Spleen (tissue), 11 donors: Measurements from ENCODE around the gene SLC28A1. TPM values are rescaled to one million over a fixed set of nuclear protein-coding genes. Genes with fewer than 3 reads are reported as not detected.
A peak's percentile ranks its signal among the peaks of the same experiment; 100 is the strongest.

Source experiments
- DNase-seq: peaks from one replicate; pipeline ENCODE4 v3.0.0-alpha.2; 2020
- H3K27ac ChIP-seq, 8 donors: fragments of 200-600 bp; sonication (generic) in 7 of 8; 1 replicate in 4 of 8; 2 replicates in 4 of 8; pipeline versions ENCODE4 v1.5.0 to v1.8.0; 2016 to 2021; ENCODE audit warnings: inconsistent platforms in 4 of 8, mild to moderate bottlenecking in 4 of 8, moderate library complexity in 1 of 8
- H3K27me3 ChIP-seq, 7 donors: fragments of 200-600 bp; sonication (generic) in 6 of 7; replicated peaks in 1 of 7; 1 replicate in 4 of 7; 2 replicates in 3 of 7; pipeline versions ENCODE4 v1.5.0 to v1.8.0; 2016 to 2021; ENCODE audit warnings: inconsistent platforms in 3 of 7, mild to moderate bottlenecking in 1 of 7
- H3K36me3 ChIP-seq, 6 donors: fragments of 200-600 bp; sonication (generic) in 5 of 6; 1 replicate in 4 of 6; 2 replicates in 2 of 6; pipeline versions ENCODE4 v1.5.0 to v1.8.0; 2016 to 2021; ENCODE audit warnings: inconsistent platforms in 2 of 6
- H3K4me1 ChIP-seq, 6 donors: fragments of 200-600 bp; sonication (generic) in 5 of 6; 1 replicate in 3 of 6; 2 replicates in 3 of 6; pipeline versions ENCODE4 v1.5.0 to v1.8.0; 2016 to 2021; ENCODE audit warnings: inconsistent platforms in 3 of 6
- H3K4me3 ChIP-seq, 8 donors: fragments of 200-600 bp; sonication (generic) in 7 of 8; 1 replicate in 4 of 8; 2 replicates in 4 of 8; pipeline versions ENCODE4 v1.5.0 to v1.8.0; 2016 to 2021; ENCODE audit warnings: inconsistent platforms in 4 of 8, mild to moderate bottlenecking in 4 of 8, moderate library complexity in 2 of 8
- H3K9me3 ChIP-seq, 8 donors: fragments of 200-600 bp; sonication (generic) in 7 of 8; 1 replicate in 4 of 8; 2 replicates in 4 of 8; pipeline versions ENCODE4 v1.5.0 to v1.8.0; 2016 to 2021; ENCODE audit warnings: inconsistent platforms in 4 of 8
- POLR2A ChIP-seq, 3 donors: fragments of 450-650 bp; IDR thresholded peaks; one replicate each; pipeline ENCODE4 v1.5.1; 2017; ENCODE audit warnings: antibody characterized with exemption in 3 of 3, mild to moderate bottlenecking in 1 of 3
- POLR2AphosphoS5 ChIP-seq, 3 donors: sonication (generic); formaldehyde crosslinking; IDR thresholded peaks; one replicate each; pipeline ENCODE4 v1.5.1; 2017; ENCODE audit warnings: antibody characterized with exemption in 3 of 3
- WGBS, 5 donors: extraction: QIAGEN DNeasy Blood & Tissue Kit in 3 of 5; methylation state at CpG; one replicate each; pipeline versions ENCODE4 v1.1.5 to v1.1.7; 2013 to 2018; 5-methylcytosine and 5-hydroxymethylcytosine counted together
- intact Hi-C: fragments of 100-400 bp; cut with DNase I; formaldehyde crosslinking; loops from one replicate; pipeline ENCODE4 v1.15.0; 2023; ENCODE audit warnings: low total_unique reads
- polyA plus RNA-seq, 3 donors: library from polyadenylated mRNA; stranded (reverse); fragments of 200-250 nt; gene quantifications; one replicate each; pipeline ENCODE4 v1.2.1, GENCODE V29; 2013
- total RNA-seq, 7 donors: library from RNA; depleted of rRNA in 3 of 7; stranded (reverse); fragments of >200 nt in 3 of 7; fragmentation: NEBNext Ultra II Directional in 4 of 7; extraction: Animal tissue kit (Norgen Biotek cat#: 25700) in 4 of 7; gene quantifications; one replicate each; pipeline versions ENCODE4 v1.1.0 to v1.2.1, GENCODE V29; 2016 to 2021
- TF ChIP-seq, protein P1 (sequence below), 11 experiments: fragments of 200-600 bp in 7 of 11; fragments of 450-650 bp in 4 of 11; sonication (generic) in 4 of 11; IDR thresholded peaks in 8 of 11; conservative IDR thresholded peaks in 3 of 11; 1 replicate in 7 of 11; 2 replicates in 4 of 11; pipeline versions ENCODE4 v1.4.0 to v1.8.0; 2016 to 2021; ENCODE audit warnings: antibody characterized with exemption in 11 of 11, inconsistent platforms in 4 of 11, mild to moderate bottlenecking in 1 of 11
- donor health status: healthy with polysubstance abuse.
- donor health status: DM: no; HTN: no; CAD: no; lungs with moderate emphysema.
- donor health status: DM: no; HTN: no; CAD: no.
- donor health status: Bipolar disorder and iron deficiency.
- donor health status: healthy.
- donor health status: DM: no; HTN: no; CAD: no.
- donor health status: DM: yes; HTN: yes; CAD: no.

SLC28A1 gene
- total and polyA plus RNA-seq, 10 donors = 0.10 to 0.29 (median 0.16) TPM; not detected in 7

DNA sequence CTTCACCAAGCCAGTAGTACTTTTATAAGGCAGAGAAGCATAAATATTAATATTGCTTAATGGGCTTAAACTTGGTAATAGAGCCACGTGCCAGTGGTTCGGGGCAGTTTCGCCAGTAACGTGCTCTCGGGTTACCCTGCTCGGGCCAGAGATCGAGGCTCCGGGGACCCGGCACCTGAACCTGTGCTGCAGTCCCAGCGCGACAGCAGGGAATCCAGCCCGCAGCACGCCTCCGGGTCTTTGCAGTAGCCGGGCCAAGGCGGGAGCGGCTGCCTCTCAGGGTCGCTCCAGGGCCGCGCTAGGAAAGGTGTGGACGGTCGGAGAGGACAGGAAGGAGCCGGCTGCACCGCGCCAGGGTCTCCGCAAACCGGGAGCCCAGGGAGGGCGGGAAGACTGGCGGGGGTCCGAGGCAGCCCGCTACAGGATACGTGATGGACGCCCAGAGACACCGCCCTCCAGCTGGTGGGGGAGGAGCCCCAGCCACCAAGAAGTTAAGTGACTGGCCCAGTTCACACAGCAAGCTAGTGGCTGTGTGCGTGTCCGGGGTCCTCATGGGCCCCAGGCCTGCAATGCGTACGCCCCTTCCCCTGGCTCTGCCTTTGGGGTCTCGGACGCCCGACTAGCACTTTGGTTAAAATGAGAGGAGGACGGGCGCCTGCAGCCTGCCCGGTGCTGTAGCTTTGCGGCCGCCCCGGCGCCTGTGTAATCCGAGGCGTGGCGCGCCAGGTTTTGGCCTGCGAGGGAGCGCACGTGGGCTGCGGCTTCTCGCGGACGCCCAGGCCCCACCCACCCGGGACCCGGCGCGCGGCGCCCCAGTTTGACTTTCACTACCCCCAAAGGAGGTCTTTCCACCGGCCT is 96.0 kb downstream of the SLC28A1 start:
- Histone ChIP-seq H3K4me1 (peaks cover 5 to 52% (median 42%) of the 10 kb centered on the region in 6 donors), H3K27me3 (peaks cover 0 to 8% (median 0%) of the 10 kb centered on the region in 7 donors), H3K36me3 (no peaks in the 10 kb centered on the region), H3K9me3 (no peaks in the 10 kb centered on the region), H3K27ac (peak overlapping the region; percentile 89 to 97 (median 94)), H3K4me3 (peak overlapping the region; percentile 61 to 99 (median 88))
- intact Hi-C loops = no loop called here
- TF ChIP-seq POLR2AphosphoS5 (IDR thresholded peaks at IDR 0.05) (peak; percentile 68 to 84 (median 83)), POLR2A (IDR thresholded peaks at IDR 0.05) (peak in 1 of 3 donors; percentile 49)
- TF ChIP-seq, protein P1, sequence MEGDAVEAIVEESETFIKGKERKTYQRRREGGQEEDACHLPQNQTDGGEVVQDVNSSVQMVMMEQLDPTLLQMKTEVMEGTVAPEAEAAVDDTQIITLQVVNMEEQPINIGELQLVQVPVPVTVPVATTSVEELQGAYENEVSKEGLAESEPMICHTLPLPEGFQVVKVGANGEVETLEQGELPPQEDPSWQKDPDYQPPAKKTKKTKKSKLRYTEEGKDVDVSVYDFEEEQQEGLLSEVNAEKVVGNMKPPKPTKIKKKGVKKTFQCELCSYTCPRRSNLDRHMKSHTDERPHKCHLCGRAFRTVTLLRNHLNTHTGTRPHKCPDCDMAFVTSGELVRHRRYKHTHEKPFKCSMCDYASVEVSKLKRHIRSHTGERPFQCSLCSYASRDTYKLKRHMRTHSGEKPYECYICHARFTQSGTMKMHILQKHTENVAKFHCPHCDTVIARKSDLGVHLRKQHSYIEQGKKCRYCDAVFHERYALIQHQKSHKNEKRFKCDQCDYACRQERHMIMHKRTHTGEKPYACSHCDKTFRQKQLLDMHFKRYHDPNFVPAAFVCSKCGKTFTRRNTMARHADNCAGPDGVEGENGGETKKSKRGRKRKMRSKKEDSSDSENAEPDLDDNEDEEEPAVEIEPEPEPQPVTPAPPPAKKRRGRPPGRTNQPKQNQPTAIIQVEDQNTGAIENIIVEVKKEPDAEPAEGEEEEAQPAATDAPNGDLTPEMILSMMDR (IDR thresholded peaks at IDR 0.05 in 8 of 11, conservative IDR thresholded peaks at IDR 0.05 in 3 of 11) = peak in 3 of 11 experiments; percentile 4 to 18 (median 13)
- 0 to 1% (median 0%) methylated on average over 53 to 66 of the region's 66 CpGs for WGBS, 5 donors
- DNase-seq = peak; percentile 97

DNA sequence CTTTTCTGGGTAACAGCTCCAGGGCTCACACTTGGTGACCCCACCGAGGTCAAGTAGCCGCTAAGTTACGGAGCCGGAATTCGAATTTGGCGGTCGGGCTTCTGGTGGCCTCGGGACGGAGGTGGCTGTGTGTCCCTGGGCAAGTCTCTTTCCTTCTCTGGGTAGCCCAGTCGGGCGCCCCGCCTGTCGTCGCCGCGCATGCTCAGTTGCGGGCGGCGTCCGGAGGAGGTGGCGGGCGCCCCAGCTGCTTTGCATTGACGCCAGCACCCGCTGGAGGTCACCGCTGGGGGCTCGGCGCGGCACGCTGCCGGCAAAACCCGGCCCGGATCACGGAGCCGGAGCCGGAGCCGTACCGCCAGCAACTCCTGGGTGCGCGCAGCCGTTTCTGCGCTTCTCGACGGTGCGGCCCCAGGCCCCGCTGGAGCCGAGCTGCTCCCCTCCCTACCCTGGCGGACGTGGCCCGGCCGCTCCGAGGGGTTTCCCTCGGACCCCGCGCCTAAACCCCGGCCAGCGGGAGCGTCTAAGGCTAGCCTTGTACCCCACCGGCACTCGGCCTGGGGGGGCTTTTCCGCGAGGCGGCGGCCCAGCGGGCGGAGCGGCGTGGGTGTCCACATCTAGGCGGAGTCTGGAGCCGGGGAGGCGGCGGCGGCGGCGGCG is 96.7 kb downstream of the SLC28A1 start:
- Histone ChIP-seq H3K9me3 (no peaks in the 10 kb centered on the region), H3K4me3 (peak overlapping the region; percentile 61 to 99 (median 88)), H3K27me3 (peaks cover 0 to 8% (median 0%) of the 10 kb centered on the region in 7 donors), H3K4me1 (peaks cover 5 to 60% (median 43%) of the 10 kb centered on the region in 6 donors), H3K36me3 (no peaks in the 10 kb centered on the region), H3K27ac (peak overlapping the region; percentile 89 to 97 (median 94))
- TF ChIP-seq POLR2AphosphoS5 (IDR thresholded peaks at IDR 0.05) (peak; percentile 70 to 90 (median 84)), POLR2A (IDR thresholded peaks at IDR 0.05) (peak in 2 of 3 donors; percentile 5 to 83)
- TF ChIP-seq, protein P1 (IDR thresholded peaks at IDR 0.05 in 8 of 11, conservative IDR thresholded peaks at IDR 0.05 in 3 of 11) = peak; percentile 42 to 76 (median 58)
- intact Hi-C loops = no loop called here
- WGBS, 5 donors = 0 to 1% (median 0%) methylated on average over 2 to 75 of the region's 75 CpGs; no CpG with 5 or more reads in 1 of the 5 donors
- peak; percentile 99 for DNase-seq

DNA sequence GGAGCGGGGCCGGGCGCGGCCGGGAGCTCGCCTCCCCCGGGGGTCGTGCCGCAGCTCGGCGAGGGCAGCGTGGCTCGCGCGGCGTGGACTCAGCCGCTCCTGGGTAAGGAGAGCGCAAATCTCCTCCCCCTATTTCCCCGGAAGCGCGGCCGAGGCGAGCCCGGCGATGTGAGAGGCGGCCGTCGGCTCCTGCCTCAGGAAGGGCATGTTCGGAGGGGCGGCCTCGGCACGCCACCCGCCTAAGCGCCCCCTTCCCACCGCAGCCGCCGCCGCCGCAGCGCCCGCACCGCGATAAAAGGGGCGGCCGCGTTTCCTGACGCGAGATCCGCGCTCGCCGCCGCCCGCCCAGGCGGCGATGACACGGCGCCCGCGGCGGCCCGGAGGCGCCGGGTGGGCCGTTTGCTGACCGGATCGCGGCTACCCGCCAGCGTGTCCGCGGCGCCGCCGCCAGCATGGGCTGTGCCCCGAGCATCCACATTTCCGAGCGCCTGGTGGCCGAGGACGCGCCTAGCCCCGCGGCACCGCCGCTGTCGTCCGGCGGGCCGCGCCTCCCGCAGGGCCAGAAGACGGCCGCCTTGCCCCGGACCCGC is 97.3 kb downstream of the SLC28A1 start, which contains the start of gene PDE8A:
Gene PDE8A (plus strand): TSS at position 146 of the 590 bp plus-strand sequence. CDS start 307 bp downstream, at position 453.
- DNase-seq = no peak
- 0% methylated on average over 17 to 95 of the region's 95 CpGs for WGBS, 5 donors
- H3K9me3 ChIP-seq = no peaks in the 10 kb centered on the region
- H3K36me3 ChIP-seq = no peaks in the 10 kb centered on the region
- H3K4me3 ChIP-seq = peak within 1 kb of the TSS; percentile 61 to 99 (median 88)
- intact Hi-C loops = no loop called here
- H3K4me1 ChIP-seq = peaks cover 5 to 66% (median 43%) of the 10 kb centered on the region in 6 donors
- peak in 1 of 3 donors; percentile 7 for TF ChIP-seq POLR2AphosphoS5 (IDR thresholded peaks at IDR 0.05)
- TF ChIP-seq POLR2A (IDR thresholded peaks at IDR 0.05) = no peak
- TF ChIP-seq, protein P1 (IDR thresholded peaks at IDR 0.05 in 8 of 11, conservative IDR thresholded peaks at IDR 0.05 in 3 of 11) = peak in 1 of 11 experiments; percentile 17
- peaks cover 0 to 8% (median 0%) of the 10 kb centered on the region in 7 donors for H3K27me3 ChIP-seq
- peak within 1 kb of the TSS; percentile 89 to 97 (median 94) for H3K27ac ChIP-seq
